ENCODE data around the gene RAD1.

- TF ChIP-seq HDGF (IDR thresholded peaks at IDR 0.05; ENCODE audit: borderline replicate concordance) (no peak), SP1 (IDR thresholded peaks at IDR 0.05) (no peak)
Observed at GRCh38 chr5:34930870-34931269, 15.6 kb upstream of the RAD1 start.

Measured in HEK293T (cell line).